22Rv1 (cell line): ENCODE measurements around the gene ADK.
"Not testable (repeated sequence)": the region's sequence is repeated elsewhere in the genome, so short reads cannot be mapped to it uniquely, and the experiment has no call there.

ENCODE experiments used
- H3K27ac ChIP-seq: fragments of 450-650 bp; 2 replicates; pipeline ENCODE4 v1.5.1; 2017
- CTCF ChIP-seq: fragments of 450-650 bp; IDR thresholded peaks from 2 replicates; pipeline ENCODE4 v1.5.1; 2017; ENCODE audit warnings: mild to moderate bottlenecking
- ZFX ChIP-seq: fragments of 450-650 bp; IDR thresholded peaks from 2 replicates; pipeline ENCODE4 v1.6.1; 2017; ENCODE audit warnings: antibody characterized with exemption, borderline replicate concordance

The ADK gene

GRCh38 chr10:74486659-74487058, 335.6 kb downstream of the ADK start:
- TF ChIP-seq CTCF = no peak
- TF ChIP-seq ZFX = no peak
- H3K27ac ChIP-seq = no peak overlapping the region

DNA sequence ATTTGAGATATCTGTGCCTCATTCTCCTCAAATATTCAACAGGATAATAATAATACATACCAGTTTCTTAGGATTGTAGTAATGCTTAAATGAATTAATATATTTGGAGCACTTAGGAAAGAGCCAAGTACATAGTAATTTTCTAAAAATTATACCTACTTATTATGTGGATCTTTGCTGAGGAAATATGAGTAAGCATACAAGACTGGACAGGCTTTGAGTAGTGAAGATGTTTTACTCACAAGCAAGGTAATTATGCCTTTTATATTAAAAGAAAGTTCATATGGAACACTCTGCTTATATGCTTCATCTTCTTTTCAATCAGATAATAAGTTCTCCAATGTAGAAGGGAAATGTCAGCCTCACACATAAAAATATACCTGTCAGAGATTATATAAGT, 337.9 kb downstream of the ADK start:
- no peak overlapping the region for H3K27ac ChIP-seq
- TF ChIP-seq ZFX (no peak), CTCF (no peak)

GRCh38 chr10:74490551-74490950, 339.5 kb downstream of the ADK start:
- no peak overlapping the region for H3K27ac ChIP-seq
- TF ChIP-seq CTCF (no peak), ZFX (no peak)

GRCh38 chr10:74491014-74491413, 340.0 kb downstream of the ADK start:
- TF ChIP-seq ZFX = no peak
- no peak for TF ChIP-seq CTCF
- no peak overlapping the region for H3K27ac ChIP-seq

- not testable (repeated sequence) for H3K27ac ChIP-seq
These were observed 345.3 kb downstream of the ADK start for GRCh38 chr10:74496276-74496675.

- H3K27ac ChIP-seq = not testable (repeated sequence)
These were observed 347.6 kb downstream of the ADK start for GRCh38 chr10:74498664-74499063.

DNA sequence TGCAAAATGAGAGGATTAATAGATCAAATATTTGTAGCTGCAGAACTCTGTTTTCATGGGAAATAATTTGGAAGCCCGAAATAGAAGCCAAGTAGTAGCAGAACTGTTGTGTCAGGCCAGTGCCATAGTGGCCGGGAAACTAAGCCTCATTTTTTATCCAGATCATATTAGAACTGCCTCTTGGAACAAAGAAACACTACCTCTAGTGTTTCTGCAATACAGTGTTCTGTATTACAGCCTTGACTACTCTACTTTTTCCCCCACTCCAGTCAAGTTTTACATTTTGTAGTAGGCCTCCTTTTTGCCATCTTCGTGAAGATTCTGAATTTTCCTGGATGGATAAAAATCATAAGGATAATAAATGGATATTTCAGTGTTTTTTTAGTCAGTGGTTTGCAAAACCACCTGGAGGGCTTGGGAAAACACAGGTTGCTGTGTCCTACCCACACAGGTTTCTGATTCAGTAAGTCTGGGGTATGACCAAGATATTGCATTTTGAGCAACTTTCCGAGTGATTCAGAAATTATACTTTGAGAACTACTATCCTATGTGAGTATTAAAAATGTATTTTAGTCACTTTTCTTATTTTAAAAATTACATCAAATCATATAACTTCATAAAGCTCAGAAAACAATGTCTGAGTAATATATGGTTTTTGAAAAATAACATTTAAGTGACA, 349.1 kb downstream of the ADK start:
- TF ChIP-seq ZFX (no peak), CTCF (no peak)
- H3K27ac ChIP-seq = no peak overlapping the region

DNA sequence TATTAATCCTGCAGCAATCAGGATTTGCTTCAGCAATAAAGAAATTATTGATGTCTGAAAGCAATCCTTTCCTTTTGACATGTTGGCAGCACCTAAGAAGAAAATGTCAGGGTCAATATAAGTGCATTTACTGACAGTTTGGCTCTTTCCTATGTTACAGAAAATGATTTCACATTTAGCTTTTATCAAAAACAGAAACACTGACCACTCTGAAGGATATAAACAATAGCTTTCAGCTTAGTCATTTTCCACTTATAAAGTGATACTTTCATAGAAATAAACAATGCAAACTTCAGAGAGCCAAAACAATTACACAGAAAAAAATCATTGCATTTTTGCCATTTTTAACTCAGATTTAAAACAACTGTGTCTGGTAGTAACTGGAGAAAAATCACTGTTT, 349.8 kb downstream of the ADK start:
- TF ChIP-seq CTCF (no peak), ZFX (no peak)
- H3K27ac ChIP-seq = no peak overlapping the region
